Lower lobe of right lung (tissue), 2 donors: ENCODE results near the gene PTPRG. TPM values are rescaled to one million over a fixed set of nuclear protein-coding genes. Genes with fewer than 3 reads are reported as not detected.

ENCODE experiments used
- ATAC-seq, 2 donors: fragments of 200-7000 bp; cut with Tn5 transposase; one replicate each; pipeline ENCODE4 v1.9.1; 2020 to 2022; ENCODE audit warnings: mild to moderate bottlenecking in 2 of 2, moderate library complexity in 2 of 2
- DNase-seq: peaks from one replicate; pipeline ENCODE4 v3.0.0-alpha.2; 2020
- H3K27ac ChIP-seq: fragments of 200-600 bp; one replicate; pipeline ENCODE4 v1.8.0; 2022
- H3K27me3 ChIP-seq: fragments of 200-600 bp; one replicate; pipeline ENCODE4 v1.8.0; 2022; ENCODE audit warnings: low read depth
- H3K36me3 ChIP-seq: fragments of 200-600 bp; one replicate; pipeline ENCODE4 v1.8.0; 2022; ENCODE audit warnings: mild to moderate bottlenecking
- H3K4me1 ChIP-seq: fragments of 200-600 bp; one replicate; pipeline ENCODE4 v1.8.0; 2022
- H3K4me3 ChIP-seq: fragments of 200-600 bp; one replicate; pipeline ENCODE4 v1.8.0; 2022; ENCODE audit warnings: mild to moderate bottlenecking
- H3K9me3 ChIP-seq: fragments of 200-600 bp; one replicate; pipeline ENCODE4 v1.8.0; 2022
- intact Hi-C: fragments of 100-400 bp; cut with DNase I; formaldehyde crosslinking; loops from one replicate; pipeline ENCODE4 v1.11.0; 2022
- total RNA-seq: library from RNA; stranded (reverse); fragmentation: NEBNext Ultra II Directional; extraction: Animal tissue kit (Norgen Biotek cat#: 25700); gene quantifications from one replicate; pipeline ENCODE4 v1.2.1, GENCODE V29; 2021
- TF ChIP-seq, protein P1 (sequence below): fragments of 200-600 bp; IDR thresholded peaks from one replicate; pipeline ENCODE4 v1.8.0; 2022; ENCODE audit warnings: antibody characterized with exemption, mild to moderate bottlenecking
- donor health status: DM: no; HTN: yes; CAD: no; lungs with severe emphysema.

The PTPRG gene
- total RNA-seq, 1 donor from 2014 or later: 67.6 TPM

DNA sequence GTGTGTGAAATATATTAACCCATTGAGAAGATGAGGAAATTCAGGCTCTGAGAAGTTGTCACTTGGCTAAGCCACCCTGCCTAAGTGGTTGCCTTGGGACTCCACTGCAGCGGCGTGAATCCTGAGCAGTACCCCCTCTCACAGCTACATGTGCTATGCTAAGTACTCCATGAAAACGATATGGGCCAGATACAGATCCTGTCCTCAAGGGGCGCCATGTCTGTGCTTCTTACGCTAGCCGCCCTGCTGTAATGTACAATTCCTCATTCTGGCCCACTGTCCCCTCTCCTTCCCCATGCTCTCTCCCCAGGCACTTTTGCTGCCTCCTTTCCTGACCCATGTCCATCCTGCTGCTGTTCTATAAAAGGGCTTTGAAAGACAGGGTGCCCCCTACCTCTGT lies 671.7 kb downstream of the PTPRG start:
- TF ChIP-seq, protein P1, sequence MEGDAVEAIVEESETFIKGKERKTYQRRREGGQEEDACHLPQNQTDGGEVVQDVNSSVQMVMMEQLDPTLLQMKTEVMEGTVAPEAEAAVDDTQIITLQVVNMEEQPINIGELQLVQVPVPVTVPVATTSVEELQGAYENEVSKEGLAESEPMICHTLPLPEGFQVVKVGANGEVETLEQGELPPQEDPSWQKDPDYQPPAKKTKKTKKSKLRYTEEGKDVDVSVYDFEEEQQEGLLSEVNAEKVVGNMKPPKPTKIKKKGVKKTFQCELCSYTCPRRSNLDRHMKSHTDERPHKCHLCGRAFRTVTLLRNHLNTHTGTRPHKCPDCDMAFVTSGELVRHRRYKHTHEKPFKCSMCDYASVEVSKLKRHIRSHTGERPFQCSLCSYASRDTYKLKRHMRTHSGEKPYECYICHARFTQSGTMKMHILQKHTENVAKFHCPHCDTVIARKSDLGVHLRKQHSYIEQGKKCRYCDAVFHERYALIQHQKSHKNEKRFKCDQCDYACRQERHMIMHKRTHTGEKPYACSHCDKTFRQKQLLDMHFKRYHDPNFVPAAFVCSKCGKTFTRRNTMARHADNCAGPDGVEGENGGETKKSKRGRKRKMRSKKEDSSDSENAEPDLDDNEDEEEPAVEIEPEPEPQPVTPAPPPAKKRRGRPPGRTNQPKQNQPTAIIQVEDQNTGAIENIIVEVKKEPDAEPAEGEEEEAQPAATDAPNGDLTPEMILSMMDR: no peak
- intact Hi-C loops: no loop called here

DNA sequence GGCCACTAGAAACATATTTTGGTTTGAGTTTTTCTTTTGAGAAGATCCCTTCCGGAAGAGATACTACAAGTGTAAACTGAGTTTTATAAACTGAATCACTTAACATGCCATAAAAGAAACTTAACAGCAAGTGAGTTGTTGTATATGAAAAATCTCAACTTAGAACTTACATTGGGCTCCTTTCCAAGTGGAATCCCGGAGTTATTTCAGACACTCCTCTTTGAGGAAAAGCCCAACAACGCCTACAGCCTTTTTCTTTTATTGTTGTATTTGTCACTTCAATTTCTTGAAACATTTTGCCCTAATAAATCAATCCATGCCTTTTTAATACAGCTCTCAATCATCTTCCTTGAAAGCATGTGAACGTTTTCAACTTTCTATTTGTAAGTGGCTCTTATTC lies 674.6 kb downstream of the PTPRG start:
- H3K27me3 ChIP-seq: no peaks in the 10 kb centered on the region
- no peaks in the 10 kb centered on the region for H3K36me3 ChIP-seq
- no peak overlapping the region for H3K4me3 ChIP-seq
- ATAC-seq: no peak
- H3K4me1 ChIP-seq: peaks cover 3% of the 10 kb centered on the region
- TF ChIP-seq, protein P1: no peak
- no peaks in the 10 kb centered on the region for H3K9me3 ChIP-seq
- intact Hi-C loops: no loop called here
- no peak for DNase-seq
- no peak overlapping the region for H3K27ac ChIP-seq

More for the DNA sequence above, 671.7 kb downstream of the PTPRG start:
- Histone ChIP-seq H3K27me3 (no peaks in the 10 kb centered on the region), H3K4me1 (peaks cover 3% of the 10 kb centered on the region), H3K36me3 (no peaks in the 10 kb centered on the region), H3K9me3 (no peaks in the 10 kb centered on the region), H3K4me3 (no peak overlapping the region), H3K27ac (no peak overlapping the region)
- ATAC-seq (no peak), DNase-seq (no peak)

DNA sequence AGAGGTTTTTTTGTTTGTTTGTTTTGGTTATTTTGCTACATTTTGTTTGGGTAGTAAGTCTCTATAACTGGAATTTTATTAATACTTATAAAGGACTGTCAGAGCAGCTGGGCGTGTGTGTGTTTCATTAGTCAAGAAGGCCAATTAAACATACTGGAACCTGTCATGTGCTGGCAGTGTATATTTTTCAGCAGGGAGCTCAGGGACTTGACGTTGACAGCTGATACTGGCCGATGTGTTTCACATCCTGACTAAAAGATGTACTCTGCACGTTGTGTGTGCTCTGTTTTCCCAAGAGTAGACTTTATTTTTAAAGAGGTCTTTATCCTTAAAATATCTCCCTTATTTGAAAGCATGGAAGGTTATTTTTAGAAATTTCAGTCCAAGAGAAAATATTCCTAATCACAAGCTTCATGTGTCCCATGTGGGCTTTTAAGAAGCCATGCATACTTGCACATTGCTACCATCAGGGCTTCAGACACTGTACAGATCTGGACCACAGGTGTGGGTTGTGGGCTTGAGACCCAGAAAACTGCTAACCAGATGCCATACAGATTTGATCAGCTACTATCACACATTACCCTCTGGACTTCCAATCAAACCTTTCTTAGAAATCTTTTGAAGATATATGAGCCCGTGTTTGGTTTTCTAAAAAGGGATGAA lies 676.0 kb downstream of the PTPRG start:
- H3K27me3 ChIP-seq: no peaks in the 10 kb centered on the region
- no peak overlapping the region for H3K4me3 ChIP-seq
- ATAC-seq (no peak), DNase-seq (no peak)
- no peaks in the 10 kb centered on the region for H3K36me3 ChIP-seq
- intact Hi-C loops: no loop called here
- H3K27ac ChIP-seq: no peak overlapping the region
- peaks cover 3% of the 10 kb centered on the region for H3K4me1 ChIP-seq
- H3K9me3 ChIP-seq: no peaks in the 10 kb centered on the region
- TF ChIP-seq, protein P1: no peak

DNA sequence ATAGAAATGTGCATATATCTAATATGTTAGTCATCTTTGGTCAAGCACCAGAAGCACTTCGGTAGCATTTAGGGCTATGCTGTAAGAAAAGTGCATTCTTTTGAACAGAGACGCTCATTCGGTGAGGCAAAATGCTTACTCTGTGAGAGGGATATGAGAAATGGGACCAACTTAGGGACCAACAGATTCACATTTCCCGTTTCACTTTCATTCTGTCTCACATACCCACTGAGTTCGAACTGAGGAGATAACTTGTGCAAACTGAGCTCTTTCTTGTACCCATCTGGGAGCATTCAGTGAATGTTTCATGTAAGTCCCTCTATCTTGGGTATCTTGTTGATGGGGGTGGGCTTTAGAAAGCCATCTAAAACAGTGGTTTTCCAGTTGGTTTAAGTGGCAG lies 676.6 kb downstream of the PTPRG start:
- TF ChIP-seq, protein P1: no peak
- Histone ChIP-seq H3K27ac (no peak overlapping the region), H3K9me3 (no peaks in the 10 kb centered on the region), H3K4me3 (no peak overlapping the region), H3K27me3 (no peaks in the 10 kb centered on the region), H3K36me3 (no peaks in the 10 kb centered on the region), H3K4me1 (peaks cover 3% of the 10 kb centered on the region)
- ATAC-seq (no peak), DNase-seq (no peak)
- intact Hi-C loops: no loop called here

DNA sequence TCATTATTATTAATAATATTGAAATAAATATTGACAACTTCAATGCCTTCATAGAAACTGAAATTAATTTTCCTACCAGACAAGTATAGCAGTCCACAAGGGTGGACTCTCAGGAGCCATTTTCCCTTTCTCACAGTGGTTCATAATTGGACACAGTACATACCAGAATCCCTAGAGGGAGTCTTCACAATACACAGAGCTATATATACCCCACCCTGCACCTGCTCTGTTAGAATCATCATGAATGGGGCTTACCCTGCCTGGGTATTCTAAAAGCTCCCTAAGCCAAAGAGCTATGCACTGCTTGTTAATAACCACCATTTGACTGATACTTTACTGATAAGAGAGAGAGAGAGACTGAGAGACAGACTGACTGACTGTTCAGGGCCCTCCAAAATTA lies 677.1 kb downstream of the PTPRG start:
- Histone ChIP-seq H3K36me3 (no peaks in the 10 kb centered on the region), H3K4me3 (no peak overlapping the region), H3K4me1 (peaks cover 3% of the 10 kb centered on the region), H3K9me3 (no peaks in the 10 kb centered on the region), H3K27ac (no peak overlapping the region), H3K27me3 (no peaks in the 10 kb centered on the region)
- TF ChIP-seq, protein P1: no peak
- ATAC-seq (no peak), DNase-seq (no peak)
- intact Hi-C loops: no loop called here
